HepG2 (cell line): ENCODE measurements around the gene TMEM114. TPM values are rescaled to one million over a fixed set of nuclear protein-coding genes. Genes with fewer than 3 reads are reported as not detected.

Experiments
- TCF7L2 ChIP-seq: IDR thresholded peaks from 2 replicates; pipeline ENCODE4 v1.6.1; 2011; ENCODE audit warnings: mild to moderate bottlenecking, low read depth, low read length, moderate library complexity
- U2AF1 ChIP-seq: fragments of 200-400 bp; formaldehyde crosslinking; optimal IDR thresholded peaks from 2 replicates; pipeline ENCODE3; 2017; ENCODE audit warnings: mild to moderate bottlenecking, low read depth, low read length
- YEATS4 ChIP-seq: sonication (generic); formaldehyde crosslinking; IDR thresholded peaks from 2 replicates; pipeline ENCODE4 v1.4.0; 2020; ENCODE audit warnings: missing genetic modification reagents, borderline replicate concordance
- ZBTB7A ChIP-seq: sonication (generic); formaldehyde crosslinking; IDR thresholded peaks from 2 replicates; pipeline ENCODE4 v1.8.0; 2022; ENCODE audit warnings: mild to moderate bottlenecking, missing genetic modification reagents
- ZFX ChIP-seq: sonication (generic); formaldehyde crosslinking; IDR thresholded peaks from 2 replicates; pipeline ENCODE4 v1.4.0; 2020; ENCODE audit warnings: mild to moderate bottlenecking, low read depth, missing genetic modification reagents, moderate library complexity
- ZNF12 ChIP-seq: sonication (generic); formaldehyde crosslinking; IDR thresholded peaks from 2 replicates; pipeline ENCODE4 v1.5.0; 2020; ENCODE audit warnings: missing genetic modification reagents
- ZNF30 ChIP-seq: sonication (generic); formaldehyde crosslinking; IDR thresholded peaks from 2 replicates; pipeline ENCODE4 v1.5.0; 2020; ENCODE audit warnings: mild to moderate bottlenecking, missing genetic modification reagents
- ZNF451 ChIP-seq: sonication (generic); formaldehyde crosslinking; IDR thresholded peaks from 2 replicates; pipeline ENCODE4 v1.5.0; 2020; ENCODE audit warnings: mild to moderate bottlenecking, missing genetic modification reagents
- polyA plus RNA-seq, 8 experiments: library from polyadenylated mRNA; depleted of rRNA in 3 of 8; stranded (reverse) in 7 of 8; unstranded in 1 of 8; fragments of >200 nt; fragmentation: Illumina TruSeq in 4 of 8; extraction: Trizol in 4 of 8; gene quantifications; 2 replicates each; pipeline versions ENCODE4 v1.2.1 to v1.2.3, GENCODE V29; 2011 to 2016; ENCODE audit warnings: low read depth in 4 of 8, missing spikeins in 1 of 8, mixed read lengths in 1 of 8; ENCODE audit not compliant: insufficient read depth in 1 of 8
- total RNA-seq, 5 experiments: library from RNA; depleted of rRNA; stranded (reverse); fragments of >200 nt; fragmentation: Illumina TruSeq; extraction: Trizol; gene quantifications; 2 replicates each; pipeline ENCODE4 v1.2.3, GENCODE V29; 2016; ENCODE audit warnings: low read depth in 1 of 5
- TF ChIP-seq, protein P1 (sequence below): IDR thresholded peaks from 2 replicates; pipeline ENCODE4 v1.6.1; 2016; ENCODE audit warnings: low read depth, missing genetic modification reagents, missing compliant biosample characterization
- TF ChIP-seq, protein P2 (sequence below): sonication (generic); formaldehyde crosslinking; IDR thresholded peaks from 2 replicates; pipeline ENCODE4 v1.5.1; 2020; ENCODE audit warnings: mild to moderate bottlenecking, moderate library complexity, missing genetic modification reagents
- TF ChIP-seq, protein P3 (sequence below): IDR thresholded peaks from 2 replicates; pipeline ENCODE4 v1.6.1; 2018; ENCODE audit warnings: missing genetic modification reagents, mild to moderate bottlenecking, missing compliant biosample characterization
- TF ChIP-seq, protein P4 (sequence below): sonication (generic); formaldehyde crosslinking; IDR thresholded peaks from 2 replicates; pipeline ENCODE4 v1.5.1; 2020; ENCODE audit warnings: mild to moderate bottlenecking, missing genetic modification reagents
- TF ChIP-seq, protein P5 (sequence below): sonication (generic); formaldehyde crosslinking; IDR thresholded peaks from 2 replicates; pipeline ENCODE4 v1.4.0; 2020; ENCODE audit warnings: missing genetic modification reagents

Gene TMEM114
- total and polyA plus RNA-seq, 2 of the 13 experiments (the other 11 are each of a cell fraction or from before 2014, with no cell fraction given), result not detected

DNA sequence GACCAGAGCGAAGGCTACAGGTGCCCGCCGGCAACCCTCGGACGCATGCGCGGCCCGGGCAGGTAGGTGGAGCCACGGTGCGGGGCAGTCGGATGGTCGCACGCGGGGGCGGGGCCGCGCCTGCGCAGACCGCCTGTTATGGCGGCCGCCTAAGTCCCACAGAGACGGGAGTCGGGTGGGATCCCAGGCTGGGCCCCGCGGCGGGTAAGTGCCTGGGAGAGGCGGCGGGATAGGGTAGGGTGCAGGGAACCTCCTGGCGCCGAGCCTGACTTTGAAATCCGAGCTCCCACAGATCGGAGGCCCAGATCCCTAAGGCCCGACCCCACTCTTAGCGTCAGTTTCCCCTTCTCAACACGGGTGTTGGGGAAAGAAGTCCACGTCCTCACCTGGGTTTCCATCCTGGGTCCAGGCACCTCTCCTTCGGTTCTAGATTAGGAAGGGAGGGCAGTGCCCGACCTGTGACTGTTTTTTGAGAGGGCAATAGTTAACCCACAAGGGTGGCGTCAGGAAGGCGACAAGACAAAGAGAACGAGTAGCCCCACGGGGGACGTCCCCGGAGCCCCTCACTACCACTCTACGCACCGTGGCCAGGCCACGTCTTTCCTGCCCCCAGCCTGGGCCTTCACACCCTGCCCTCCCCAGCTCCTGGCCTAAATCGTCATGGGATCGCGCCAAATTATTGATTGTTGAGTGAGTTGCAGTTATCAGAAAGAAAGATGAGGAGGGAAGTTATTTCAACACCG lies 31.4 kb upstream of the TMEM114 start, which contains the start of gene METTL22 (continued):
- TF ChIP-seq, protein P1, sequence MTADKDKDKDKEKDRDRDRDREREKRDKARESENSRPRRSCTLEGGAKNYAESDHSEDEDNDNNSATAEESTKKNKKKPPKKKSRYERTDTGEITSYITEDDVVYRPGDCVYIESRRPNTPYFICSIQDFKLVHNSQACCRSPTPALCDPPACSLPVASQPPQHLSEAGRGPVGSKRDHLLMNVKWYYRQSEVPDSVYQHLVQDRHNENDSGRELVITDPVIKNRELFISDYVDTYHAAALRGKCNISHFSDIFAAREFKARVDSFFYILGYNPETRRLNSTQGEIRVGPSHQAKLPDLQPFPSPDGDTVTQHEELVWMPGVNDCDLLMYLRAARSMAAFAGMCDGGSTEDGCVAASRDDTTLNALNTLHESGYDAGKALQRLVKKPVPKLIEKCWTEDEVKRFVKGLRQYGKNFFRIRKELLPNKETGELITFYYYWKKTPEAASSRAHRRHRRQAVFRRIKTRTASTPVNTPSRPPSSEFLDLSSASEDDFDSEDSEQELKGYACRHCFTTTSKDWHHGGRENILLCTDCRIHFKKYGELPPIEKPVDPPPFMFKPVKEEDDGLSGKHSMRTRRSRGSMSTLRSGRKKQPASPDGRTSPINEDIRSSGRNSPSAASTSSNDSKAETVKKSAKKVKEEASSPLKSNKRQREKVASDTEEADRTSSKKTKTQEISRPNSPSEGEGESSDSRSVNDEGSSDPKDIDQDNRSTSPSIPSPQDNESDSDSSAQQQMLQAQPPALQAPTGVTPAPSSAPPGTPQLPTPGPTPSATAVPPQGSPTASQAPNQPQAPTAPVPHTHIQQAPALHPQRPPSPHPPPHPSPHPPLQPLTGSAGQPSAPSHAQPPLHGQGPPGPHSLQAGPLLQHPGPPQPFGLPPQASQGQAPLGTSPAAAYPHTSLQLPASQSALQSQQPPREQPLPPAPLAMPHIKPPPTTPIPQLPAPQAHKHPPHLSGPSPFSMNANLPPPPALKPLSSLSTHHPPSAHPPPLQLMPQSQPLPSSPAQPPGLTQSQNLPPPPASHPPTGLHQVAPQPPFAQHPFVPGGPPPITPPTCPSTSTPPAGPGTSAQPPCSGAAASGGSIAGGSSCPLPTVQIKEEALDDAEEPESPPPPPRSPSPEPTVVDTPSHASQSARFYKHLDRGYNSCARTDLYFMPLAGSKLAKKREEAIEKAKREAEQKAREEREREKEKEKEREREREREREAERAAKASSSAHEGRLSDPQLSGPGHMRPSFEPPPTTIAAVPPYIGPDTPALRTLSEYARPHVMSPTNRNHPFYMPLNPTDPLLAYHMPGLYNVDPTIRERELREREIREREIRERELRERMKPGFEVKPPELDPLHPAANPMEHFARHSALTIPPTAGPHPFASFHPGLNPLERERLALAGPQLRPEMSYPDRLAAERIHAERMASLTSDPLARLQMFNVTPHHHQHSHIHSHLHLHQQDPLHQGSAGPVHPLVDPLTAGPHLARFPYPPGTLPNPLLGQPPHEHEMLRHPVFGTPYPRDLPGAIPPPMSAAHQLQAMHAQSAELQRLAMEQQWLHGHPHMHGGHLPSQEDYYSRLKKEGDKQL (CRISPR knock-in tag), result no peak
- TF ChIP-seq, protein P2, sequence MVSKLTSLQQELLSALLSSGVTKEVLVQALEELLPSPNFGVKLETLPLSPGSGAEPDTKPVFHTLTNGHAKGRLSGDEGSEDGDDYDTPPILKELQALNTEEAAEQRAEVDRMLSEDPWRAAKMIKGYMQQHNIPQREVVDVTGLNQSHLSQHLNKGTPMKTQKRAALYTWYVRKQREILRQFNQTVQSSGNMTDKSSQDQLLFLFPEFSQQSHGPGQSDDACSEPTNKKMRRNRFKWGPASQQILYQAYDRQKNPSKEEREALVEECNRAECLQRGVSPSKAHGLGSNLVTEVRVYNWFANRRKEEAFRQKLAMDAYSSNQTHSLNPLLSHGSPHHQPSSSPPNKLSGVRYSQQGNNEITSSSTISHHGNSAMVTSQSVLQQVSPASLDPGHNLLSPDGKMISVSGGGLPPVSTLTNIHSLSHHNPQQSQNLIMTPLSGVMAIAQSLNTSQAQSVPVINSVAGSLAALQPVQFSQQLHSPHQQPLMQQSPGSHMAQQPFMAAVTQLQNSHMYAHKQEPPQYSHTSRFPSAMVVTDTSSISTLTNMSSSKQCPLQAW (CRISPR knock-in tag), result peak; percentile 52; the same call in 1 of the 2 replicates
- TF ChIP-seq, protein P3, sequence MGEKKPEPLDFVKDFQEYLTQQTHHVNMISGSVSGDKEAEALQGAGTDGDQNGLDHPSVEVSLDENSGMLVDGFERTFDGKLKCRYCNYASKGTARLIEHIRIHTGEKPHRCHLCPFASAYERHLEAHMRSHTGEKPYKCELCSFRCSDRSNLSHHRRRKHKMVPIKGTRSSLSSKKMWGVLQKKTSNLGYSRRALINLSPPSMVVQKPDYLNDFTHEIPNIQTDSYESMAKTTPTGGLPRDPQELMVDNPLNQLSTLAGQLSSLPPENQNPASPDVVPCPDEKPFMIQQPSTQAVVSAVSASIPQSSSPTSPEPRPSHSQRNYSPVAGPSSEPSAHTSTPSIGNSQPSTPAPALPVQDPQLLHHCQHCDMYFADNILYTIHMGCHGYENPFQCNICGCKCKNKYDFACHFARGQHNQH, result peak; percentile 84
- TF ChIP-seq ZNF12 (CRISPR knock-in tag) (no peak), TCF7L2 (no peak), YEATS4 (CRISPR knock-in tag) (peak; percentile 87), ZFX (CRISPR knock-in tag) (peak; percentile 97), ZNF451 (peak; percentile 96), U2AF1 (no peak), ZNF30 (CRISPR knock-in tag) (no peak), ZBTB7A (CRISPR knock-in tag) (0 out of 2 replicates have a peak, but pooled peaks have one; percentile 27)
- TF ChIP-seq, protein P4, sequence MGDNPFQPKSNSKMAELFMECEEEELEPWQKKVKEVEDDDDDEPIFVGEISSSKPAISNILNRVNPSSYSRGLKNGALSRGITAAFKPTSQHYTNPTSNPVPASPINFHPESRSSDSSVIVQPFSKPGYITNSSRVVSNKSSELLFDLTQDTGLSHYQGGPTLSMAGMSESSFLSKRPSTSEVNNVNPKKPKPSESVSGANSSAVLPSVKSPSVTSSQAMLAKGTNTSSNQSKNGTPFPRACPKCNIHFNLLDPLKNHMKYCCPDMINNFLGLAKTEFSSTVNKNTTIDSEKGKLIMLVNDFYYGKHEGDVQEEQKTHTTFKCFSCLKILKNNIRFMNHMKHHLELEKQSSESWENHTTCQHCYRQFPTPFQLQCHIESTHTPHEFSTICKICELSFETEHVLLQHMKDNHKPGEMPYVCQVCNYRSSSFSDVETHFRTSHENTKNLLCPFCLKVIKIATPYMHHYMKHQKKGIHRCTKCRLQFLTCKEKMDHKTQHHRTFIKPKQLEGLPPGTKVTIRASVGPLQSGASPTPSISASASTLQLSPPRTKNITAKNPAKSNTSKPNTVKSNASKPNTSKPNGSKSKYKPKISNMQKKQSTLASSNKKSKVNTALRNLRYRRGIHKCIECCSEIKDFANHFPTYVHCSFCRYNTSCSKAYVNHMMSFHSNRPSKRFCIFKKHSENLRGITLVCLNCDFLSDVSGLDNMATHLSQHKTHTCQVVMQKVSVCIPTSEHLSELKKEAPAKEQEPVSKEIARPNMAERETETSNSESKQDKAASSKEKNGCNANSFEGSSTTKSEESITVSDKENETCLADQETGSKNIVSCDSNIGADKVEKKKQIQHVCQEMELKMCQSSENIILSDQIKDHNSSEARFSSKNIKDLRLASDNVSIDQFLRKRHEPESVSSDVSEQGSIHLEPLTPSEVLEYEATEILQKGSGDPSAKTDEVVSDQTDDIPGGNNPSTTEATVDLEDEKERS (CRISPR knock-in tag), result 0 out of 2 replicates have a peak, but pooled peaks have one; percentile 42
- TF ChIP-seq, protein P5, sequence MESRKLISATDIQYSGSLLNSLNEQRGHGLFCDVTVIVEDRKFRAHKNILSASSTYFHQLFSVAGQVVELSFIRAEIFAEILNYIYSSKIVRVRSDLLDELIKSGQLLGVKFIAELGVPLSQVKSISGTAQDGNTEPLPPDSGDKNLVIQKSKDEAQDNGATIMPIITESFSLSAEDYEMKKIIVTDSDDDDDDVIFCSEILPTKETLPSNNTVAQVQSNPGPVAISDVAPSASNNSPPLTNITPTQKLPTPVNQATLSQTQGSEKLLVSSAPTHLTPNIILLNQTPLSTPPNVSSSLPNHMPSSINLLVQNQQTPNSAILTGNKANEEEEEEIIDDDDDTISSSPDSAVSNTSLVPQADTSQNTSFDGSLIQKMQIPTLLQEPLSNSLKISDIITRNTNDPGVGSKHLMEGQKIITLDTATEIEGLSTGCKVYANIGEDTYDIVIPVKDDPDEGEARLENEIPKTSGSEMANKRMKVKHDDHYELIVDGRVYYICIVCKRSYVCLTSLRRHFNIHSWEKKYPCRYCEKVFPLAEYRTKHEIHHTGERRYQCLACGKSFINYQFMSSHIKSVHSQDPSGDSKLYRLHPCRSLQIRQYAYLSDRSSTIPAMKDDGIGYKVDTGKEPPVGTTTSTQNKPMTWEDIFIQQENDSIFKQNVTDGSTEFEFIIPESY (CRISPR knock-in tag), result no peak; the same call in 1 of the 2 replicates
